Spleen (tissue), 7 donors: ENCODE data around the gene PRKCA.

Experiments used
- CTCF ChIP-seq, 11 experiments: fragments of 200-600 bp in 7 of 11; fragments of 450-650 bp in 4 of 11; sonication (generic) in 4 of 11; IDR thresholded peaks in 8 of 11; conservative IDR thresholded peaks in 3 of 11; 1 replicate in 7 of 11; 2 replicates in 4 of 11; pipeline versions ENCODE4 v1.4.0 to v1.8.0; 2016 to 2021; ENCODE audit warnings: antibody characterized with exemption in 11 of 11, inconsistent platforms in 4 of 11, mild to moderate bottlenecking in 1 of 11
- POLR2A ChIP-seq, 3 donors: fragments of 450-650 bp; IDR thresholded peaks; one replicate each; pipeline ENCODE4 v1.5.1; 2017; ENCODE audit warnings: antibody characterized with exemption in 3 of 3, mild to moderate bottlenecking in 1 of 3
- POLR2AphosphoS5 ChIP-seq, 3 donors: sonication (generic); formaldehyde crosslinking; IDR thresholded peaks; one replicate each; pipeline ENCODE4 v1.5.1; 2017; ENCODE audit warnings: antibody characterized with exemption in 3 of 3
- donor health status: DM: no; HTN: no; CAD: no; lungs with moderate emphysema.
- donor health status: DM: no; HTN: no; CAD: no.
- donor health status: DM: no; HTN: no; CAD: no.

- no peak for TF ChIP-seq CTCF (IDR thresholded peaks at IDR 0.05 in 8 of 11, conservative IDR thresholded peaks at IDR 0.05 in 3 of 11)
- TF ChIP-seq POLR2A (IDR thresholded peaks at IDR 0.05): no peak
- no peak for TF ChIP-seq POLR2AphosphoS5 (IDR thresholded peaks at IDR 0.05)
Measured at GRCh38 chr17:66272811-66273585, 29.4 kb upstream of the PRKCA start.
